GM12875 (cell line): ENCODE measurements around the gene INO80C.

ENCODE experiments used
- H3K4me3 ChIP-seq: one replicate; pipeline ENCODE4 v1.5.1; 2011; ENCODE audit warnings: low read depth, low read length, control low read depth
- TF ChIP-seq, protein P1 (sequence below): IDR thresholded peaks from 2 replicates; pipeline ENCODE4 v1.5.1; 2011; ENCODE audit warnings: low read depth, mild to moderate bottlenecking, control low read depth, inconsistent platforms, low read length, moderate library complexity, borderline replicate concordance; ENCODE audit not compliant: insufficient read depth

Gene INO80C

DNA sequence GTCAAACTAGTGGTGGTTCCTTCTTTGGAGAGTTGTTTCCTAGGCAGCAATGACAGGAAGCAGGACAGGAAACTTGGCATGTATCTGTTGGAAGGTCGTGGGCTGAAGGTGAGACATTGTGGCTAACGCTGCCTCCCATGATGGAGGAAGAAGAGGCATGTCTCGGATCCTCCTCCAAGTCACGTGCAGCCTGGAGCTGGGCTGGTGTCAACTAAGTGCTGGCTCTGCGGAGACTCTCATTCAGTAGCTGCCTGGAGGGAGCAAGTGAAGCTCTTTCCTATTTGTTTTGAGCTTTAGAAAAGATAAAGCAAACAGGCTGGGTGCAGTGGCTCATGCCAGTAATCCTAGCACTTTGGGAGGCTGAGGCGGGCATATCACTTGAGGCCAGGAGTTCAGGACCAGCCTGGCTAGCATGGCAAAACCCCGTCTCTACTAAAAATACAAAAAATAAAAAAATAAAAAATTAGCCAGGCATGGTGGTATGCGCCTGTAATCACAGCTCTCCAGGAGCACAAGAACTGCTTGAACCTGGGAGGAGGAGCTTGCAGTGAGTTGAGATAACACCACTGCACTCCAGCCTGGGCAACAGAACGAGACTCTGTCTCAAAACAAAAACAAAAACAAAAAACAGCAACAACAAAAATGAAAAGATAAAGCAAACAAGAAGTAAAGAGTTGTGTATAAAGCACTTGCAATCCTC, 28.2 kb upstream of the INO80C start:
- TF ChIP-seq, protein P1, sequence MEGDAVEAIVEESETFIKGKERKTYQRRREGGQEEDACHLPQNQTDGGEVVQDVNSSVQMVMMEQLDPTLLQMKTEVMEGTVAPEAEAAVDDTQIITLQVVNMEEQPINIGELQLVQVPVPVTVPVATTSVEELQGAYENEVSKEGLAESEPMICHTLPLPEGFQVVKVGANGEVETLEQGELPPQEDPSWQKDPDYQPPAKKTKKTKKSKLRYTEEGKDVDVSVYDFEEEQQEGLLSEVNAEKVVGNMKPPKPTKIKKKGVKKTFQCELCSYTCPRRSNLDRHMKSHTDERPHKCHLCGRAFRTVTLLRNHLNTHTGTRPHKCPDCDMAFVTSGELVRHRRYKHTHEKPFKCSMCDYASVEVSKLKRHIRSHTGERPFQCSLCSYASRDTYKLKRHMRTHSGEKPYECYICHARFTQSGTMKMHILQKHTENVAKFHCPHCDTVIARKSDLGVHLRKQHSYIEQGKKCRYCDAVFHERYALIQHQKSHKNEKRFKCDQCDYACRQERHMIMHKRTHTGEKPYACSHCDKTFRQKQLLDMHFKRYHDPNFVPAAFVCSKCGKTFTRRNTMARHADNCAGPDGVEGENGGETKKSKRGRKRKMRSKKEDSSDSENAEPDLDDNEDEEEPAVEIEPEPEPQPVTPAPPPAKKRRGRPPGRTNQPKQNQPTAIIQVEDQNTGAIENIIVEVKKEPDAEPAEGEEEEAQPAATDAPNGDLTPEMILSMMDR, result no peak
- no peak overlapping the region for H3K4me3 ChIP-seq

- H3K4me3 ChIP-seq, result no peak overlapping the region
- TF ChIP-seq, protein P1, result no peak
Observed at GRCh38 chr18:35524226-35524625, 26.5 kb upstream of the INO80C start.

DNA sequence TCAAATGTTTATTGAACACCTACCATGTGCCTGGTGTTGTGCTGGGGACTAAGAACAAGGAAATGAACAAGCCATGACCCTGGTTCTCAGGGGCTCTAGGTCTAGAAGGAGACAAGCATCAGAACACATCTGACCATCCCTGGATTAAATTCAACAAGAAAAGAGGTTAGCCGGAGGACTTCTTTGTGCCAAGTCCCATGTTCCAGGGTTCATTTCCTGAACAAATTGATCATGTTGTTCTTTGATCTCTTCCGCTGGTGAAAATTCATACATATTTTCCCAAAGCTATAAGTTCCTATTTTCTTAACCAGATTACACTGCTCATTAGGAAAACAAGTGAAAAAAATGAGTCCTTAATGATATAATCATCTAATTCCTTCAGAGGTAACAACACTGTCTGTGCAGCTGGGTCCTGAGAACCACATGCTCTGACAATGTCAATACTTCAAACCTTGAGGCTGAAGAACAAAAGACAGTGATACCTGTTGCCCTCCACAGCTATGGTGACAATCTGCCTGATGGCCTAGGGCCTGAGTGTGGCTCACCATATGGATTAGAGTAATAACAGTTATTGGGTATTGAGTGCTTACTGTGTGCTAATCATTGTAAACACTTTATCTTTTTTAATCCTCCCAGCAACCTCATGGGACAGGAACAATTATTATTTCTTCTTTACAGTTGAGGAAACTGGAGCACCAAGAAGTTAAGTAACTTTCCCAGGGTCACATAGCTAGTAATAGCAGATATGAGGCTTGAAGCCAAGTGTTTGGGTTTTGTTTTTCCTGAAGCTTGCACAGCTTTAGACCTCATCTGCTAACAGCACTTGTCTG, 24.6 kb upstream of the INO80C start:
- TF ChIP-seq, protein P1, result no peak
- no peak overlapping the region for H3K4me3 ChIP-seq

DNA sequence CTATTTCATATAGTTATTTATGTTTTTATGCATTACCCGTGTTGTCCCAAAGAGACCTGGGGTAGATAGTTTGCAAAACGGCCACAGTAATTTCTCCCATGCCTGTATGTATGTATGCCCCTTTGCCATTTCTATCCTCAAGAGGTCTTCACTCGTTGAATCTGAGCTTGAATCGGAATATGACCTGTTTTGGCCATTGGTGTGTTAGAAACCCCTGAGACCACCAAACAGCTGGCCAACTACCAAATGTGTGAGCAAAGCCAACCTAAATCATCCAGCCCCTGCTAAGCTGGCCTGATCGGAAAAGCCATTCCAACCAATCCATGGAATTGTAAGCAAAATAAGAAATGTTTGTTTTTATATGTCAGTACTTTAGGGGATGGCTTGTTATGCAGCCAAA, 23.4 kb upstream of the INO80C start:
- no peak overlapping the region for H3K4me3 ChIP-seq
- TF ChIP-seq, protein P1, result no peak

GRCh38 chr18:35519148-35519899, 21.6 kb upstream of the INO80C start:
- TF ChIP-seq, protein P1, result no peak
- H3K4me3 ChIP-seq, result no peak overlapping the region

- TF ChIP-seq, protein P1, result no peak
- H3K4me3 ChIP-seq, result no peak overlapping the region
Observed at GRCh38 chr18:35517715-35518114, 20.0 kb upstream of the INO80C start.
